B cell (primary cell): ENCODE results near the gene GGNBP2. TPM values are rescaled to one million over a fixed set of nuclear protein-coding genes. Genes with fewer than 3 reads are reported as not detected.

ENCODE experiments used
- ATAC-seq: fragments of 200-7000 bp; cut with Tn5 transposase; one replicate; pipeline ENCODE4 v1.10.0; 2021; ENCODE audit warnings: low read depth, mild to moderate bottlenecking, moderate number of reproducible peaks, moderate library complexity
- CTCF ChIA-PET: fragments of 350-600 bp; sonication (Branson Sonifier 250); formaldehyde crosslinking; loops from one replicate; lab custom pipeline; 2021; ENCODE audit warnings: antibody characterized with exemption, inconsistent platforms; lab: Charles Lee
- POLR2A ChIA-PET: fragments of 350-600 bp; sonication (Branson Sonifier 250); formaldehyde crosslinking; loops from one replicate; lab custom pipeline; 2021; ENCODE audit warnings: antibody characterized with exemption; lab: Charles Lee
- DNase-seq: peaks from one replicate; pipeline ENCODE4 v3.0.0; 2013
- H2AFZ ChIP-seq: 2 replicates; pipeline ENCODE4 v1.6.1; 2012; ENCODE audit warnings: mild to moderate bottlenecking, low read depth, low read length; ENCODE audit not compliant: insufficient read depth, poor library complexity, severe bottlenecking
- H3K27ac ChIP-seq, 2 donors: 1 replicate in 1 of 2; 2 replicates in 1 of 2; pipeline ENCODE4 v1.5.1; 2012 to 2013; ENCODE audit warnings: low read length in 2 of 2, mild to moderate bottlenecking in 2 of 2, moderate library complexity in 1 of 2
- H3K27me3 ChIP-seq, 4 experiments: fragments of 200-600 bp in 1 of 4; sonication (generic) in 1 of 4; replicated peaks in 1 of 4; 1 replicate in 2 of 4; 2 replicates in 2 of 4; pipeline versions ENCODE4 v1.6.1 to v1.7.0; 2013 to 2016; ENCODE audit warnings: low read length in 3 of 4, mild to moderate bottlenecking in 2 of 4, mixed read lengths in 1 of 4, moderate library complexity in 1 of 4; ENCODE audit not compliant: insufficient read depth in 4 of 4, control insufficient read depth in 3 of 4; ENCODE audit errors: control extremely low read depth in 1 of 4
- H3K36me3 ChIP-seq, 2 experiments: replicated peaks in 1 of 2; 1 replicate in 1 of 2; 2 replicates in 1 of 2; pipeline versions ENCODE4 v1.6.1 to v1.7.1; 2013; ENCODE audit warnings: low read length in 1 of 2; ENCODE audit not compliant: insufficient read depth in 2 of 2, control insufficient read depth in 1 of 2; ENCODE audit errors: control extremely low read depth in 1 of 2, extremely low read depth in 1 of 2
- H3K4me1 ChIP-seq, 2 donors: fragments of 200-600 bp in 1 of 2; sonication (generic) in 1 of 2; 1 replicate in 1 of 2; 2 replicates in 1 of 2; pipeline versions ENCODE4 v1.5.1 to v1.6.1; 2013 to 2017; ENCODE audit warnings: low read length in 2 of 2; ENCODE audit not compliant: control insufficient read depth in 2 of 2, insufficient read depth in 2 of 2
- H3K4me2 ChIP-seq: replicated peaks from 2 replicates; pipeline ENCODE3; 2012; ENCODE audit warnings: mild to moderate bottlenecking, low read depth, low read length; ENCODE audit not compliant: poor library complexity, severe bottlenecking
- H3K4me3 ChIP-seq, 5 experiments: fragments of 200-600 bp in 1 of 5; sonication (generic) in 1 of 5; 1 replicate in 3 of 5; 2 replicates in 2 of 5; pipeline versions ENCODE4 v1.5.1 to v1.7.0; 2011 to 2016; ENCODE audit warnings: low read length in 4 of 5, mild to moderate bottlenecking in 4 of 5, low read depth in 2 of 5, control low read depth in 1 of 5, moderate library complexity in 1 of 5; ENCODE audit not compliant: insufficient read depth in 1 of 5; ENCODE audit errors: control extremely low read depth in 1 of 5, extremely low read depth in 1 of 5
- H3K79me2 ChIP-seq: fragments of 200-600 bp; sonication (generic); one replicate; pipeline ENCODE4 v1.6.0; 2016; ENCODE audit warnings: low read length; ENCODE audit not compliant: control insufficient read depth, insufficient read depth
- H3K9ac ChIP-seq: fragments of 200-600 bp; sonication (generic); 2 replicates; pipeline ENCODE4 v1.6.1; 2017; ENCODE audit warnings: mild to moderate bottlenecking, low read length, moderate library complexity
- H3K9me3 ChIP-seq, 3 donors: one replicate each; pipeline versions ENCODE4 v1.6.1 to v1.7.1; 2013; ENCODE audit warnings: low read length in 2 of 3; ENCODE audit not compliant: control insufficient read depth in 2 of 3, insufficient read depth in 1 of 3; ENCODE audit errors: control extremely low read depth in 1 of 3
- H4K20me1 ChIP-seq: 2 replicates; pipeline ENCODE4 v1.6.0; 2012; ENCODE audit warnings: mild to moderate bottlenecking, low read length; ENCODE audit not compliant: insufficient read depth, control insufficient read depth, poor library complexity, severe bottlenecking
- H3K27ac Mint-ChIP-seq: one replicate; pipeline ENCODE4 v1.8.0; 2021; ENCODE audit warnings: mixed read lengths
- H3K27me3 Mint-ChIP-seq: one replicate; pipeline ENCODE4 v1.8.0; 2021; ENCODE audit warnings: mixed read lengths
- H3K4me1 Mint-ChIP-seq: one replicate; pipeline ENCODE4 v1.8.0; 2021; ENCODE audit warnings: mixed read lengths
- H3K4me3 Mint-ChIP-seq: one replicate; pipeline ENCODE4 v1.8.0; 2021; ENCODE audit warnings: mixed read lengths
- H3K9me3 Mint-ChIP-seq: one replicate; pipeline ENCODE4 v1.8.0; 2022; ENCODE audit warnings: mixed read lengths; ENCODE audit not compliant: insufficient read depth
- EZH2 ChIP-seq: IDR thresholded peaks from 2 replicates; pipeline ENCODE4 v1.6.1; 2012; ENCODE audit warnings: borderline replicate concordance, low read depth, mild to moderate bottlenecking, moderate library complexity, low read length; ENCODE audit not compliant: insufficient read depth, poor library complexity, severe bottlenecking
- WGBS: methylation state at CpG from one replicate; pipeline ENCODE4 v1.1.5; 2013; ENCODE audit warnings: missing lambda C conversion rate; ENCODE audit not compliant: insufficient coverage; 5-methylcytosine and 5-hydroxymethylcytosine counted together
- intact Hi-C: fragments of 100-400 bp; cut with micrococcal nuclease; formaldehyde crosslinking; loops from one replicate; pipeline ENCODE4 v1.10.0; 2022
- polyA plus RNA-seq: library from polyadenylated mRNA; depleted of rRNA; stranded (reverse); fragments of >200 nt; gene quantifications from 2 replicates; pipeline ENCODE4 v1.2.3, GENCODE V29; 2012
- total RNA-seq, 2 donors: library from RNA; stranded (reverse); fragments of 120-200 nt in 1 of 2; gene quantifications; 1 replicate in 1 of 2; 2 replicates in 1 of 2; pipeline versions ENCODE4 v1.2.3 to v1.2.4, GENCODE V29; 2013 to 2022
- TF ChIP-seq, protein P1 (sequence below): fragments of 200-600 bp; IDR thresholded peaks from one replicate; pipeline ENCODE4 v1.8.0; 2022; ENCODE audit warnings: antibody characterized with exemption, mild to moderate bottlenecking

GGNBP2 gene
- total and polyA plus RNA-seq, 2 donors (not counting 1 experiment from before 2014, with no cell fraction given): 107 to 137 TPM

DNA sequence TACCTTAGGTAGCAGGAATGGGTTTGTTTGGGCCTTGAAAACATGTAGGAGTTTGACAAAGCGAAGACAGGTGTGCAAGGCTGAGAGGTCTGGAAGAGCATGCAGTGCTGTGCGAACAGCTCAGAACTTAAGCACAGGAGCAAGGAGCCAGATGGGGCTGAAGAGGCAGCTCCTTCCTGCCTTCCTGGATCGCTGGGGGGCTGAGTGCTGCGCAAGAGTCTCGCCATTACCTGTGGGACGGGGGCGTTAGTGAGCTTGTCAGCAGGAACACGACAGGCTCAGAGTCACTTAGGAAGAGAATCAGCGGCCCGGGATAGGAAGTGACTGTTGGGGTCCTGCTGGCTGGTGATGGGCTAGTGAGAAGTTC lies 56.2 kb downstream of the GGNBP2 start:
- peak overlapping the region; percentile 92 for H2AFZ ChIP-seq
- H4K20me1 ChIP-seq: peaks cover 12% of the 10 kb centered on the region
- peaks cover 11 to 25% of the 10 kb centered on the region in 2 donors for H3K4me1 ChIP-seq
- H3K79me2 ChIP-seq: peaks cover 30% of the 10 kb centered on the region
- peak overlapping the region; percentile 93 for H3K27ac Mint-ChIP-seq
- H3K4me3 Mint-ChIP-seq: peak overlapping the region; percentile 92
- ChIA-PET CTCF (interaction anchor here (0.9 to 4.5 kb wide), 9 partner anchors 8 to 547 kb away, joined by 3 to 66 read pairs (median 4); partner anchors contain the start of genes DHRS11, MYO19 and PIGW), POLR2A (interaction anchor here (0.6 to 1.9 kb wide), 5 partner anchors 9 to 802 kb away, joined by 6 to 10 read pairs (median 8); partner anchors contain the start of genes DHRS11, GGNBP2, MYO19 and PIGW)
- peak overlapping the region; percentile 95 for H3K4me2 ChIP-seq
- H3K27me3 ChIP-seq: no peaks in the 10 kb centered on the region
- H3K27ac ChIP-seq: peak overlapping the region; percentile 56 to 69
- H3K9me3 Mint-ChIP-seq: no peaks in the 10 kb centered on the region
- 14% methylated on average over 10 of the region's 10 CpGs for WGBS
- ATAC-seq: peak; percentile 13
- intact Hi-C loops: loop anchor here (1.0 kb wide), 5 partner anchors 10 to 347 kb away; partner anchors contain the start of genes AATF and DHRS11
- TF ChIP-seq EZH2: no peak
- TF ChIP-seq, protein P1, sequence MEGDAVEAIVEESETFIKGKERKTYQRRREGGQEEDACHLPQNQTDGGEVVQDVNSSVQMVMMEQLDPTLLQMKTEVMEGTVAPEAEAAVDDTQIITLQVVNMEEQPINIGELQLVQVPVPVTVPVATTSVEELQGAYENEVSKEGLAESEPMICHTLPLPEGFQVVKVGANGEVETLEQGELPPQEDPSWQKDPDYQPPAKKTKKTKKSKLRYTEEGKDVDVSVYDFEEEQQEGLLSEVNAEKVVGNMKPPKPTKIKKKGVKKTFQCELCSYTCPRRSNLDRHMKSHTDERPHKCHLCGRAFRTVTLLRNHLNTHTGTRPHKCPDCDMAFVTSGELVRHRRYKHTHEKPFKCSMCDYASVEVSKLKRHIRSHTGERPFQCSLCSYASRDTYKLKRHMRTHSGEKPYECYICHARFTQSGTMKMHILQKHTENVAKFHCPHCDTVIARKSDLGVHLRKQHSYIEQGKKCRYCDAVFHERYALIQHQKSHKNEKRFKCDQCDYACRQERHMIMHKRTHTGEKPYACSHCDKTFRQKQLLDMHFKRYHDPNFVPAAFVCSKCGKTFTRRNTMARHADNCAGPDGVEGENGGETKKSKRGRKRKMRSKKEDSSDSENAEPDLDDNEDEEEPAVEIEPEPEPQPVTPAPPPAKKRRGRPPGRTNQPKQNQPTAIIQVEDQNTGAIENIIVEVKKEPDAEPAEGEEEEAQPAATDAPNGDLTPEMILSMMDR: no peak
- H3K4me1 Mint-ChIP-seq: peaks cover 37% of the 10 kb centered on the region
- no peak for DNase-seq
- peak overlapping the region; percentile 95 for H3K9ac ChIP-seq
- no peaks in the 10 kb centered on the region for H3K36me3 ChIP-seq
- no peaks in the 10 kb centered on the region for H3K9me3 ChIP-seq
- peak overlapping the region; percentile 13 to 100 (median 90) for H3K4me3 ChIP-seq
- no peaks in the 10 kb centered on the region for H3K27me3 Mint-ChIP-seq
